HepG2 (cell line): ENCODE data around the gene TIMM44. TPM values are rescaled to one million over a fixed set of nuclear protein-coding genes. Genes with fewer than 3 reads are reported as not detected.
A peak's percentile ranks its signal among the peaks of the same experiment; 100 is the strongest.

ENCODE experiments used
- FOXC1 ChIP-seq: sonication (generic); formaldehyde crosslinking; IDR thresholded peaks from 2 replicates; pipeline ENCODE4 v1.8.0; 2022; ENCODE audit warnings: mild to moderate bottlenecking, missing genetic modification reagents, borderline replicate concordance
- GATAD2A ChIP-seq: IDR thresholded peaks from 2 replicates; pipeline ENCODE4 v1.6.1; 2016
- HMGXB4 ChIP-seq, 2 experiments: sonication (generic) in 1 of 2; formaldehyde crosslinking in 1 of 2; IDR thresholded peaks; 2 replicates each; pipeline versions ENCODE4 v1.4.0 to v1.6.1; 2018 to 2020; ENCODE audit warnings: missing genetic modification reagents in 2 of 2, borderline replicate concordance in 1 of 2, low read depth in 1 of 2, mild to moderate bottlenecking in 1 of 2, missing biosample characterization in 1 of 2
- KDM6A ChIP-seq: IDR thresholded peaks from 2 replicates; pipeline ENCODE4 v1.6.1; 2016; ENCODE audit warnings: low read depth
- MED8 ChIP-seq: sonication (generic); formaldehyde crosslinking; IDR thresholded peaks from 2 replicates; pipeline ENCODE4 v1.8.1; 2023; ENCODE audit warnings: mild to moderate bottlenecking, missing genetic modification reagents; ENCODE audit not compliant: insufficient replicate concordance
- MEIS1 ChIP-seq: sonication (generic); formaldehyde crosslinking; IDR thresholded peaks from 2 replicates; pipeline ENCODE4 v1.9.0; 2021; ENCODE audit warnings: mild to moderate bottlenecking, missing genetic modification reagents, moderate library complexity, borderline replicate concordance
- PHF20 ChIP-seq: sonication (generic); formaldehyde crosslinking; IDR thresholded peaks from 2 replicates; pipeline ENCODE4 v1.5.0; 2020; ENCODE audit warnings: mild to moderate bottlenecking, missing genetic modification reagents
- RAD21 ChIP-seq: fragments of 450-650 bp; formaldehyde crosslinking; IDR thresholded peaks from 2 replicates; pipeline ENCODE4 v1.5.0; 2020; ENCODE audit warnings: mild to moderate bottlenecking
- REL ChIP-seq: sonication (generic); formaldehyde crosslinking; conservative IDR thresholded peaks from 2 replicates; pipeline ENCODE4 v1.8.0; 2022; ENCODE audit warnings: mild to moderate bottlenecking, missing genetic modification reagents, moderate library complexity
- RNF219 ChIP-seq: sonication (generic); formaldehyde crosslinking; IDR thresholded peaks from 2 replicates; pipeline ENCODE4 v1.5.0; 2020; ENCODE audit warnings: mild to moderate bottlenecking, missing genetic modification reagents
- SOX5 ChIP-seq: IDR thresholded peaks from 2 replicates; pipeline ENCODE4 v1.6.1; 2016; ENCODE audit warnings: borderline replicate concordance
- SOX6 ChIP-seq, 2 experiments: fragments of 450-650 bp in 1 of 2; sonication (generic) in 1 of 2; formaldehyde crosslinking in 1 of 2; IDR thresholded peaks; 2 replicates each; pipeline versions ENCODE4 v1.4.0 to v1.6.1; 2017 to 2020; ENCODE audit warnings: antibody characterized with exemption in 1 of 2, mild to moderate bottlenecking in 1 of 2, missing genetic modification reagents in 1 of 2
- SPEN ChIP-seq: sonication (generic); formaldehyde crosslinking; IDR thresholded peaks from 2 replicates; pipeline ENCODE4 v1.5.1; 2020; ENCODE audit warnings: low read depth, mild to moderate bottlenecking, missing genetic modification reagents
- WIZ ChIP-seq: sonication (generic); formaldehyde crosslinking; IDR thresholded peaks from 2 replicates; pipeline ENCODE4 v1.5.1; 2020; ENCODE audit warnings: mild to moderate bottlenecking, missing genetic modification reagents
- ZNF274 ChIP-seq: sonication (generic); formaldehyde crosslinking; IDR thresholded peaks from 2 replicates; pipeline ENCODE4 v1.5.1; 2020; ENCODE audit warnings: mild to moderate bottlenecking, missing genetic modification reagents
- ZNF296 ChIP-seq: sonication (generic); formaldehyde crosslinking; conservative IDR thresholded peaks from 2 replicates; pipeline ENCODE4 v1.5.0; 2020; ENCODE audit warnings: mild to moderate bottlenecking, missing genetic modification reagents
- ZNF567 ChIP-seq: sonication (generic); formaldehyde crosslinking; IDR thresholded peaks from 2 replicates; pipeline ENCODE4 v1.8.1; 2023; ENCODE audit warnings: mild to moderate bottlenecking, missing genetic modification reagents, borderline replicate concordance
- ZNF777 ChIP-seq: sonication (generic); formaldehyde crosslinking; IDR thresholded peaks from 2 replicates; pipeline ENCODE4 v1.4.0; 2020; ENCODE audit warnings: missing genetic modification reagents
- ZNF878 ChIP-seq: sonication (generic); formaldehyde crosslinking; IDR thresholded peaks from 2 replicates; pipeline ENCODE4 v1.8.1; 2023; ENCODE audit warnings: mild to moderate bottlenecking, missing genetic modification reagents, moderate library complexity
- polyA plus RNA-seq, 8 experiments: library from polyadenylated mRNA; depleted of rRNA in 3 of 8; stranded (reverse) in 7 of 8; unstranded in 1 of 8; fragments of >200 nt; fragmentation: Illumina TruSeq in 4 of 8; extraction: Trizol in 4 of 8; gene quantifications; 2 replicates each; pipeline versions ENCODE4 v1.2.1 to v1.2.3, GENCODE V29; 2011 to 2016; ENCODE audit warnings: low read depth in 4 of 8, missing spikeins in 1 of 8, mixed read lengths in 1 of 8; ENCODE audit not compliant: insufficient read depth in 1 of 8
- total RNA-seq, 5 experiments: library from RNA; depleted of rRNA; stranded (reverse); fragments of >200 nt; fragmentation: Illumina TruSeq; extraction: Trizol; gene quantifications; 2 replicates each; pipeline ENCODE4 v1.2.3, GENCODE V29; 2016; ENCODE audit warnings: low read depth in 1 of 5
- TF ChIP-seq, protein P1 (sequence below): sonication (generic); formaldehyde crosslinking; IDR thresholded peaks from 2 replicates; pipeline ENCODE4 v1.4.0; 2020; ENCODE audit warnings: missing genetic modification reagents
- TF ChIP-seq, protein P2 (sequence below): sonication (generic); formaldehyde crosslinking; IDR thresholded peaks from 2 replicates; pipeline ENCODE4 v1.4.0; 2020; ENCODE audit warnings: missing genetic modification reagents

Gene TIMM44
- total and polyA plus RNA-seq, 2 of the 13 experiments (the other 11 are each of a cell fraction or from before 2014, with no cell fraction given): 42.9 to 72.6 TPM

DNA sequence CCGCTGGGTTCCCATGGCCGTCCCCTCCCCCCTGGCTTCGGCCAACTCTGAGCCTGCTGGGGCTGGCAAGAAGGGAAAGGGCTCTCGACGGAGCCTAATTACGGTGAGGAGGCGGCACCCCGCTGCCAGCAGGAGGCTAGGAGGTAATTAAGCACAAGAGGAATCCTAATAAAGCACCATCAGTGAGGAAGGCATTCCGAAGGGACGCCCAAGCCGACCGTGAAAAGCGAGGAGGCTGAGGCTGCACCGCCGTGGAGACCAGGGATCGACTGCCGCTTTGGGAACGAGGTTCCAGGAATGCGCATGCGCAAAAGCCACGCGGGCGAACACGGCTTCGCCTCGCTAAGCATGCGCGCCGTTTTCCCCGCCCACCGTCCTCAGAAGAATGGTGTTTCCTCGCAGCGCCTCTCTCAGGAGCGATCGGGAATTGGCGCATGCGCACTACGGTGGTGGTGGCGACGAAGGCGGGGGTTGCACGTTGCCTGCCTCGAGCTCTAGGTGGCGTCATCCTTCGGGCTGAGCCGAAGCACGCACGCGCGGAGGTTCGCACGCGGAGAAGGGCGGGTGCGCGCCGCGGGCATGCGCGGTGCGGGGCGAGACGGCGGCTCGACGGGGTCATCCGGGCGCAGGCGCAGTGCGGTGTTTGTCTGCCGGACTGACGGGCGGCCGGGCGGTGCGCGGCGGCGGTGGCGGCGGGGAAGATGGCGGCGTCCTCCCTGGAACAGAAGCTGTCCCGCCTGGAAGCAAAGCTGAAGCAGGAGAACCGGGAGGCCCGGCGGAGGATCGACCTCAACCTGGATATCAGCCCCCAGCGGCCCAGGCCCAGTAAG, 40.0 kb downstream of the TIMM44 start, which contains the start of gene MAP2K7 (continued):
- TF ChIP-seq, protein P1, sequence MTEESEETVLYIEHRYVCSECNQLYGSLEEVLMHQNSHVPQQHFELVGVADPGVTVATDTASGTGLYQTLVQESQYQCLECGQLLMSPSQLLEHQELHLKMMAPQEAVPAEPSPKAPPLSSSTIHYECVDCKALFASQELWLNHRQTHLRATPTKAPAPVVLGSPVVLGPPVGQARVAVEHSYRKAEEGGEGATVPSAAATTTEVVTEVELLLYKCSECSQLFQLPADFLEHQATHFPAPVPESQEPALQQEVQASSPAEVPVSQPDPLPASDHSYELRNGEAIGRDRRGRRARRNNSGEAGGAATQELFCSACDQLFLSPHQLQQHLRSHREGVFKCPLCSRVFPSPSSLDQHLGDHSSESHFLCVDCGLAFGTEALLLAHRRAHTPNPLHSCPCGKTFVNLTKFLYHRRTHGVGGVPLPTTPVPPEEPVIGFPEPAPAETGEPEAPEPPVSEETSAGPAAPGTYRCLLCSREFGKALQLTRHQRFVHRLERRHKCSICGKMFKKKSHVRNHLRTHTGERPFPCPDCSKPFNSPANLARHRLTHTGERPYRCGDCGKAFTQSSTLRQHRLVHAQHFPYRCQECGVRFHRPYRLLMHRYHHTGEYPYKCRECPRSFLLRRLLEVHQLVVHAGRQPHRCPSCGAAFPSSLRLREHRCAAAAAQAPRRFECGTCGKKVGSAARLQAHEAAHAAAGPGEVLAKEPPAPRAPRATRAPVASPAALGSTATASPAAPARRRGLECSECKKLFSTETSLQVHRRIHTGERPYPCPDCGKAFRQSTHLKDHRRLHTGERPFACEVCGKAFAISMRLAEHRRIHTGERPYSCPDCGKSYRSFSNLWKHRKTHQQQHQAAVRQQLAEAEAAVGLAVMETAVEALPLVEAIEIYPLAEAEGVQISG (CRISPR knock-in tag): peak; percentile 87
- TF ChIP-seq, protein P2, sequence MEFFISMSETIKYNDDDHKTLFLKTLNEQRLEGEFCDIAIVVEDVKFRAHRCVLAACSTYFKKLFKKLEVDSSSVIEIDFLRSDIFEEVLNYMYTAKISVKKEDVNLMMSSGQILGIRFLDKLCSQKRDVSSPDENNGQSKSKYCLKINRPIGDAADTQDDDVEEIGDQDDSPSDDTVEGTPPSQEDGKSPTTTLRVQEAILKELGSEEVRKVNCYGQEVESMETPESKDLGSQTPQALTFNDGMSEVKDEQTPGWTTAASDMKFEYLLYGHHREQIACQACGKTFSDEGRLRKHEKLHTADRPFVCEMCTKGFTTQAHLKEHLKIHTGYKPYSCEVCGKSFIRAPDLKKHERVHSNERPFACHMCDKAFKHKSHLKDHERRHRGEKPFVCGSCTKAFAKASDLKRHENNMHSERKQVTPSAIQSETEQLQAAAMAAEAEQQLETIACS: peak; percentile 95
- no peak; the same call in 1 of the 2 replicates for TF ChIP-seq MEIS1 (CRISPR knock-in tag)
- no peak for TF ChIP-seq RNF219
- TF ChIP-seq REL: peak; percentile 88; the same call in 1 of the 2 replicates
- TF ChIP-seq ZNF274 (CRISPR knock-in tag): peak; percentile 95
- no peak for TF ChIP-seq ZNF296 (CRISPR knock-in tag)
- TF ChIP-seq WIZ (CRISPR knock-in tag): peak; percentile 95
- peak; percentile 91 for TF ChIP-seq SPEN (CRISPR knock-in tag)
- no peak for TF ChIP-seq PHF20 (CRISPR knock-in tag)
- peak; percentile 76 for TF ChIP-seq ZNF777 (CRISPR knock-in tag)
- TF ChIP-seq RAD21 (CRISPR knock-in tag): peak; percentile 72; the same call in 1 of the 2 replicates
- TF ChIP-seq GATAD2A (CRISPR knock-in tag): peak; percentile 56
- no peak; the same call in 1 of the 2 replicates for TF ChIP-seq ZNF878
- no peak for TF ChIP-seq KDM6A (CRISPR knock-in tag)
- TF ChIP-seq MED8: peak; percentile 86
- peak; percentile 97 for TF ChIP-seq FOXC1
- TF ChIP-seq SOX6 (IDR thresholded peaks at IDR 0.05): no peak
- TF ChIP-seq SOX6 (CRISPR knock-in tag; IDR thresholded peaks at IDR 0.05): peak; percentile 75
- TF ChIP-seq ZNF567 (CRISPR knock-in tag): peak; percentile 65; the same call in 1 of the 2 replicates
- TF ChIP-seq HMGXB4 (CRISPR knock-in tag; IDR thresholded peaks at IDR 0.05; ENCODE audit: borderline replicate concordance in 1 of 2, low read depth in 1 of 2): peak; percentile 80 to 91
- TF ChIP-seq SOX5 (CRISPR knock-in tag): peak; percentile 50
